ENCODE measurements around the gene MRGPRF. TPM values are rescaled to one million over a fixed set of nuclear protein-coding genes. Genes with fewer than 3 reads are reported as not detected.
A peak's percentile ranks its signal among the peaks of the same experiment; 100 is the strongest.

MRGPRF gene
- polyA plus RNA-seq, 1 of the 3 experiments (the other 2 are of a cell fraction), result 0.18 TPM

GRCh38 chr11:69052343-69053168, 39.5 kb upstream of the MRGPRF start (continued):
- no peak for TF ChIP-seq FOXJ3 (CRISPR knock-in tag; IDR thresholded peaks at IDR 0.05)
- TF ChIP-seq USF2 (IDR thresholded peaks at IDR 0.05; ENCODE audit: borderline replicate concordance, low read depth, low read length), result no peak
- TF ChIP-seq POLR2AphosphoS5 (IDR thresholded peaks at IDR 0.05; ENCODE audit: low read depth, low read length), result no peak

GRCh38 chr11:69051381-69052342, 38.6 kb upstream of the MRGPRF start:
- DNase-seq, result no peak
- H3K9me2 ChIP-seq, result no peaks in the 10 kb centered on the region
- H2AFZ ChIP-seq (ENCODE audit: low read depth), result no peak overlapping the region
- peaks cover 0 to 16% of the 10 kb centered on the region in 2 experiments for H3K36me3 ChIP-seq (replicated peaks in 1 of 2; ENCODE audit: control insufficient read depth in 1 of 2, insufficient read depth in 2 of 2, low read length in 1 of 2)
- no peaks in the 10 kb centered on the region for H3F3A ChIP-seq (replicated peaks; ENCODE audit: insufficient read depth)
- 0 out of 2 replicates have a peak, but pooled peaks cover 4% of the 10 kb centered on the region for H4K20me1 ChIP-seq (ENCODE audit: insufficient read depth)
- no peaks in the 10 kb centered on the region for H3K9me3 ChIP-seq
- H3K9ac ChIP-seq, result no peak overlapping the region
- no peak overlapping the region for H3K4me3 ChIP-seq (ENCODE audit: low read depth in 2 of 2, low read length in 1 of 2)
- no peak overlapping the region for H3K4me2 ChIP-seq
- ChIA-PET CTCF (interaction anchor here (1.0 to 1.6 kb wide), 3 partner anchors 7 to 38 kb away, joined by 3 to 4 read pairs (median 3); no protein-coding TSS in a partner anchor), POLR2A (no interaction called here)
- H3K27me3 ChIP-seq (ENCODE audit: insufficient read depth), result no peaks in the 10 kb centered on the region
- H3K4me1 ChIP-seq (ENCODE audit: control insufficient read depth in 1 of 2, insufficient read depth in 2 of 2, low read depth in 1 of 2, low read length in 1 of 2), result peaks cover 0 to 16% of the 10 kb centered on the region in 2 experiments; a peak in 1 of 4 replicates
- 96% methylated on average over 12 of the region's 20 CpGs for WGBS (ENCODE audit: low lambda C conversion rate)
- no peak overlapping the region; a peak in 1 of 4 replicates for H3K27ac ChIP-seq (ENCODE audit: low read depth in 2 of 2, low read length in 1 of 2)
- H3K79me2 ChIP-seq (ENCODE audit: insufficient read depth), result peaks cover 28% of the 10 kb centered on the region; the same call in 1 of the 2 replicates
- TF ChIP-seq GATA2 (CRISPR knock-in tag; IDR thresholded peaks at IDR 0.05), result no peak
- TF ChIP-seq FOXM1 (IDR thresholded peaks at IDR 0.05; ENCODE audit: low read depth), result no peak
- TF ChIP-seq FOSL2 (IDR thresholded peaks at IDR 0.05; ENCODE audit: borderline replicate concordance, low read depth), result no peak
- TF ChIP-seq ELF1 (IDR thresholded peaks at IDR 0.05), result no peak
- TF ChIP-seq NRF1 (IDR thresholded peaks at IDR 0.05; ENCODE audit: low read depth, low read length), result no peak
- TF ChIP-seq TCF12 (IDR thresholded peaks at IDR 0.05), result no peak
- TF ChIP-seq POLR2AphosphoS5 (IDR thresholded peaks at IDR 0.05; ENCODE audit: low read depth, low read length), result no peak

- 87% methylated on average over 16 of the region's 18 CpGs for WGBS (ENCODE audit: low lambda C conversion rate)
- Histone ChIP-seq H4K20me1 (ENCODE audit: insufficient read depth) (0 out of 2 replicates have a peak, but pooled peaks cover 4% of the 10 kb centered on the region), H3K79me2 (ENCODE audit: insufficient read depth) (peaks cover 28% of the 10 kb centered on the region; the same call in 1 of the 2 replicates)
Observed at GRCh38 chr11:69050592-69051380, 37.7 kb upstream of the MRGPRF start.

More at GRCh38 chr11:69050592-69051380, 37.7 kb upstream of the MRGPRF start:
- Histone ChIP-seq H3K4me2 (0 out of 2 replicates have a peak overlapping the region, but pooled peaks have one; percentile 94), H3K9me2 (no peaks in the 10 kb centered on the region), H3K4me3 (ENCODE audit: low read depth in 2 of 2, low read length in 1 of 2) (no peak overlapping the region), H3K9me3 (no peaks in the 10 kb centered on the region), H3K27ac (ENCODE audit: low read depth in 2 of 2, low read length in 1 of 2) (no peak overlapping the region), H2AFZ (ENCODE audit: low read depth) (no peak overlapping the region), H3K27me3 (ENCODE audit: insufficient read depth) (no peaks in the 10 kb centered on the region), H3K36me3 (replicated peaks in 1 of 2; ENCODE audit: control insufficient read depth in 1 of 2, insufficient read depth in 2 of 2, low read length in 1 of 2) (peaks cover 0 to 13% of the 10 kb centered on the region in 2 experiments), H3K9ac (no peak overlapping the region), H3K4me1 (ENCODE audit: control insufficient read depth in 1 of 2, insufficient read depth in 2 of 2, low read depth in 1 of 2, low read length in 1 of 2) (peaks cover 0 to 16% of the 10 kb centered on the region in 2 experiments; a peak in 1 of 4 replicates), H3F3A (replicated peaks; ENCODE audit: insufficient read depth) (no peaks in the 10 kb centered on the region)
- no peak for TF ChIP-seq RCOR1 (IDR thresholded peaks at IDR 0.05; ENCODE audit: low read length)
- no peak for TF ChIP-seq POLR2AphosphoS5 (IDR thresholded peaks at IDR 0.05; ENCODE audit: low read depth, low read length)
- TF ChIP-seq MEF2A (IDR thresholded peaks at IDR 0.05; ENCODE audit: borderline replicate concordance, low read depth), result no peak
- no peak for TF ChIP-seq RAD21 (IDR thresholded peaks at IDR 0.05; ENCODE audit: low read length)
- no peak for TF ChIP-seq SMC3 (IDR thresholded peaks at IDR 0.05; ENCODE audit: low read depth, low read length)
- TF ChIP-seq TAF1 (IDR thresholded peaks at IDR 0.05; ENCODE audit: borderline replicate concordance, low read depth, low read length), result no peak
- no peak for TF ChIP-seq USF1 (IDR thresholded peaks at IDR 0.05; ENCODE audit: borderline replicate concordance, low read depth)
- TF ChIP-seq EZH2phosphoT487 (IDR thresholded peaks at IDR 0.05; ENCODE audit: borderline replicate concordance, low read depth), result no peak
- TF ChIP-seq YY1 (IDR thresholded peaks at IDR 0.05; ENCODE audit: low read depth), result no peak
- TF ChIP-seq TEAD4 (IDR thresholded peaks at IDR 0.05; ENCODE audit: borderline replicate concordance, insufficient read depth), result no peak
- POLR2A ChIA-PET, result no interaction called here
- DNase-seq, result no peak
- CTCF ChIA-PET, result interaction anchor here (1.6 kb wide), 1 partner anchor 37 kb away, joined by 3 read pairs; no protein-coding TSS in a partner anchor

Data from SK-N-SH (cell line).